DND-41 (cell line): ENCODE measurements around the gene DBNDD1.

Experiments used
- EZH2 ChIP-seq: IDR thresholded peaks from 3 replicates; pipeline ENCODE4 v1.6.1; 2012; ENCODE audit warnings: borderline replicate concordance, low read depth, mild to moderate bottlenecking, moderate library complexity, low read length, inconsistent platforms; ENCODE audit not compliant: severe bottlenecking
- TF ChIP-seq, protein P1 (sequence below): IDR thresholded peaks from 2 replicates; pipeline ENCODE4 v1.5.1; 2012; ENCODE audit warnings: borderline replicate concordance, low read length, moderate library complexity, mild to moderate bottlenecking; ENCODE audit not compliant: poor library complexity, severe bottlenecking; ENCODE audit errors: extremely low read depth

DNA sequence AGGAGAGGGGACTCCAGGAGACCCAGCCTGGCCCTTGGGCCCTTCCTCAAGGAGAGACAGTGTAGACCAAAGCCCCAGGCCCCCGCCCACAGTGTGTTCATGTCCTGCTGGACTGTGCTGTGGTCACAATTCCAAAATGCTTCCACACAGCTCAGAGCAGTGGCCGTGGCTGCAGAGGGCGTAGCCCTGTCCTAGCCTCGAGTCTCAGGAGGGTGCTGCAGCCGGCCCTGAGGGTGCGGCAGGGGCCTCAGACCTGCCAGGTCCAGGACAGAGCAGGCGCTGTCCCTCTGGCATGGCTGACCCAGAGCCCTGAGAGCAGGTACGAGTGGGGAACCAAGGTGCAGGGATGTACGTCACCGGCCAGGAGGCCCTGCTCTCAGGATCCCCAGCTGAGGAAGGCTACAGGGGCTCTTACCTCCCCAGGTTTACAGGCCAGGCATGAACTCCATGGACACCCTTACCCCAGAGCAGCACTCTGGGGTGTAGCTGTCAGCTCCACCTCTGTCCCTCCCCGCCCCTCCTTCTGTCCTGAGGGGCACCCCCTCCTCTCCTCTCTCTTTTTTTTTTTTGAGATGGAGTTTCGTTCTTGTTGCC, 7.3 kb downstream of the DBNDD1 start:
- TF ChIP-seq, protein P1, sequence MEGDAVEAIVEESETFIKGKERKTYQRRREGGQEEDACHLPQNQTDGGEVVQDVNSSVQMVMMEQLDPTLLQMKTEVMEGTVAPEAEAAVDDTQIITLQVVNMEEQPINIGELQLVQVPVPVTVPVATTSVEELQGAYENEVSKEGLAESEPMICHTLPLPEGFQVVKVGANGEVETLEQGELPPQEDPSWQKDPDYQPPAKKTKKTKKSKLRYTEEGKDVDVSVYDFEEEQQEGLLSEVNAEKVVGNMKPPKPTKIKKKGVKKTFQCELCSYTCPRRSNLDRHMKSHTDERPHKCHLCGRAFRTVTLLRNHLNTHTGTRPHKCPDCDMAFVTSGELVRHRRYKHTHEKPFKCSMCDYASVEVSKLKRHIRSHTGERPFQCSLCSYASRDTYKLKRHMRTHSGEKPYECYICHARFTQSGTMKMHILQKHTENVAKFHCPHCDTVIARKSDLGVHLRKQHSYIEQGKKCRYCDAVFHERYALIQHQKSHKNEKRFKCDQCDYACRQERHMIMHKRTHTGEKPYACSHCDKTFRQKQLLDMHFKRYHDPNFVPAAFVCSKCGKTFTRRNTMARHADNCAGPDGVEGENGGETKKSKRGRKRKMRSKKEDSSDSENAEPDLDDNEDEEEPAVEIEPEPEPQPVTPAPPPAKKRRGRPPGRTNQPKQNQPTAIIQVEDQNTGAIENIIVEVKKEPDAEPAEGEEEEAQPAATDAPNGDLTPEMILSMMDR, result no peak
- TF ChIP-seq EZH2, result no peak
